Colonic mucosa (tissue), 4 donors: ENCODE measurements around the gene CNNM1. TPM values are rescaled to one million over a fixed set of nuclear protein-coding genes. Genes with fewer than 3 reads are reported as not detected.

Experiments used
- DNase-seq: peaks from one replicate; pipeline ENCODE4 v3.0.0-alpha.2; 2020
- H3K27ac ChIP-seq: fragments of 200-600 bp; one replicate; pipeline ENCODE4 v1.8.0; 2021
- H3K27me3 ChIP-seq: fragments of 200-600 bp; one replicate; pipeline ENCODE4 v1.8.0; 2021
- H3K36me3 ChIP-seq: fragments of 200-600 bp; one replicate; pipeline ENCODE4 v1.8.0; 2021
- H3K4me1 ChIP-seq: fragments of 200-600 bp; one replicate; pipeline ENCODE4 v1.8.0; 2021; ENCODE audit warnings: mild to moderate bottlenecking
- H3K4me3 ChIP-seq: fragments of 200-600 bp; one replicate; pipeline ENCODE4 v1.8.0; 2021
- H3K9ac ChIP-seq, 2 donors: one replicate each; pipeline ENCODE4 v1.7.0; 2013; ENCODE audit warnings: control low read depth in 2 of 2, low read depth in 2 of 2, low read length in 2 of 2
- H3K9me3 ChIP-seq: fragments of 200-600 bp; one replicate; pipeline ENCODE4 v1.8.0; 2021
- CTCF ChIP-seq: fragments of 200-600 bp; IDR thresholded peaks from one replicate; pipeline ENCODE4 v1.8.0; 2022; ENCODE audit warnings: antibody characterized with exemption, mild to moderate bottlenecking
- intact Hi-C: fragments of 100-400 bp; cut with DNase I; formaldehyde crosslinking; loops from one replicate; pipeline ENCODE4 v1.14.1; 2022
- total RNA-seq, 2 donors: library from RNA; stranded (reverse); fragmentation: NEBNext Ultra II Directional in 1 of 2; extraction: Animal tissue kit (Norgen Biotek cat#: 25700) in 1 of 2; gene quantifications; one replicate each; pipeline ENCODE4 v1.2.1, GENCODE V29; 2021
- donor health status: healthy.
- donor health status: DM: no; HTN: no; CAD: no.
- donor health status: DM: no; HTN: no; CAD: no.

The CNNM1 gene
- total RNA-seq, 2 donors from 2014 or later, result 0.27 to 0.35 TPM

DNA sequence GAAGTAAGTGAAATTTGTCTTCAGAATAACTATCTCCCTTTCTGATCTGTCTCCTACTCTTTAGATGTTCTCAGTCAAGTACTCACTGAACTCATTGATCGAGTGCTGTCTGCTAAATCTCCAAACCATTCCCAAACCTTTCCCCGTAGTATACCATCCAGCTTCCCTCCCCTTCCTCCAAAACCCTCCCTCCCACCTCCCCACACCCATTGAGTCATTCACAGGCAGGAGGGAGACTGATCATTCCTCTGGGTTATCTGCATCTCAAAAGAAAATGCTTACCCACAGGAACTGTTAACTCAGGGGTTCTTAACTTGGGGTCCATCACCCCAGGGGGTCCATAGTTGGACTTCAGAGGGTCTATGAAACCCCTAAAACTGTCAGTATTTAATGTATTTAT lies 63.9 kb downstream of the CNNM1 start:
- Histone ChIP-seq H3K9ac (no peak overlapping the region), H3K36me3 (no peaks in the 10 kb centered on the region), H3K27me3 (no peaks in the 10 kb centered on the region), H3K4me1 (no peaks in the 10 kb centered on the region), H3K4me3 (no peak overlapping the region), H3K9me3 (no peaks in the 10 kb centered on the region), H3K27ac (no peak overlapping the region)
- intact Hi-C loops, result no loop called here
- TF ChIP-seq CTCF, result no peak
- no peak for DNase-seq

DNA sequence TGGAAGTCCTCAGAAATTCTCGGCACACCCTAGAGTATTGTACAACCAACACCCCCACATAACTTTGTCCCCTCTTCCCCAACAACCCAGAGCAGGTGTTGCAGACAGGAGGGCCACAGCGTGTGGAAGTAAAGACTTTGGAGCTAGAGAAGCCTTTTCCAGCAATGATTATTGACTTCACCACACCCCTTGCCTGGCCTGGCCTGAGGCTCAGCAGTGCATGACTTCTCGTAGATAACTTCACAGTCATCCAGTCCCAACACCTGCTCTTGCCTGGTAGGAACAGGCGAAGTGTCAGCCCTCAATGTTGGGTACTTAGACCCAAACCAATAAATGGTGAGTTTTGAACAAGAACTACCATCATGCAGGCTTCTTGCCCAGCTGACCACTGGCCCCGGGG lies 64.5 kb downstream of the CNNM1 start:
- TF ChIP-seq CTCF, result no peak
- Histone ChIP-seq H3K36me3 (no peaks in the 10 kb centered on the region), H3K4me1 (no peaks in the 10 kb centered on the region), H3K27ac (no peak overlapping the region), H3K27me3 (no peaks in the 10 kb centered on the region), H3K9me3 (no peaks in the 10 kb centered on the region), H3K9ac (no peak overlapping the region), H3K4me3 (no peak overlapping the region)
- intact Hi-C loops, result no loop called here
- no peak for DNase-seq

DNA sequence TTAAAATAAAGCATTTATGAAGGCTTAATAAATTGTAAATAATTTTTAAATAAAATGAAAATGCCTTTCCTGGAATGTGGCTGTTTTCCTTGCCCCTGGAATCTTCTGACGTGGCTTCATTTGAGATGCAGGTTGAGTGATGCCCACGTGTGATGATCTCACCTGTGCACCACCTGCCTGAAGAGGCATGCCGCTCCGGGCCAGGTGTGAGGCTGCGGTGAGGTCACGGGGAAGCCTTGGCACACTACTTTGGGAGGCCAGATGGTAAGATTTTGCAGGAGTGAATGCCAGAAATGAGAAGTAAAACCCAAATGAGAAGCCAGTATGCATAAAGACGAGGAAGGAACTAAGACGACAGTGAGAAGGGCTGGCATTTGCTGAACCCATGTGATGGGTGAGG lies 65.1 kb downstream of the CNNM1 start:
- Histone ChIP-seq H3K27me3 (no peaks in the 10 kb centered on the region), H3K9ac (no peak overlapping the region), H3K4me3 (no peak overlapping the region), H3K36me3 (peaks cover 1% of the 10 kb centered on the region), H3K9me3 (no peaks in the 10 kb centered on the region), H3K27ac (no peak overlapping the region), H3K4me1 (no peaks in the 10 kb centered on the region)
- no peak for TF ChIP-seq CTCF
- DNase-seq, result no peak
- intact Hi-C loops, result no loop called here

GRCh38 chr10:99394761-99395386 lies 65.7 kb downstream of the CNNM1 start:
- TF ChIP-seq CTCF, result no peak
- H3K27me3 ChIP-seq, result no peaks in the 10 kb centered on the region
- no peak overlapping the region for H3K4me3 ChIP-seq
- peaks cover 6% of the 10 kb centered on the region for H3K36me3 ChIP-seq
- intact Hi-C loops, result no loop called here
- H3K9me3 ChIP-seq, result no peaks in the 10 kb centered on the region
- no peak overlapping the region for H3K27ac ChIP-seq
- H3K4me1 ChIP-seq, result no peaks in the 10 kb centered on the region
- no peak overlapping the region for H3K9ac ChIP-seq
- no peak for DNase-seq

DNA sequence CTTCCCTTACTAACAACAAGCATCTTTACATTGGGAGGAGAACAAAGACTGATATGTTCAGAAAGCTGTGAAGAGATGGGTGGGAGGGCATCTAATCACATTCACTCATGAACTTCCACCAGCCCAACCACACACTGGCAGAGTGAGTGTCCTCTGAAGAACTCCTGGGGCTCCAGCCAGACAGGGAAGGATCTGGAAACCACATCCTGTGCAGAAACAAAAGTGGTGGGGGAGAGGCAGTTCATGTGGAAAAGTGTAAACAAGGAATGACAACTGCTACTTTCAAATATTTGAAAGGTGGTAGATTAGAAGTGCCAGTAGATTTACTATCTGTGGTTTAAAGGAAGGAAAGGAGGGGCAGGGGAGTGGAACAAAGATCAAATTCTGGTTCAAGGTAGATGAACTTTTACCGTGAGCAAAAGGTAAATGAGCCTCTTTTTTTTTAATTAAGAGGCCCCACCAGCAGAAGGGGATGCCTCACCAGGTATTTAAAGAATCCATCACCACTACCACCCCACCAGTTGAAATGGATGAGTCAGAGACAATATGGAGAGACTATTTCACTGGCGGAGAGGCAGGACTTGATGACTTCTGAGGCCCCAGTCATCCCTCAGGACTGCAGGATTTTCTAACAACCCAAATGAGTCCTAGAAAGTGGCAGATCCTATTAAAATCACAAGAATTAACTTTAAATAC lies 66.7 kb downstream of the CNNM1 start:
- Histone ChIP-seq H3K27me3 (no peaks in the 10 kb centered on the region), H3K9ac (no peak overlapping the region), H3K4me3 (no peak overlapping the region), H3K4me1 (no peaks in the 10 kb centered on the region), H3K36me3 (peaks cover 6% of the 10 kb centered on the region), H3K27ac (no peak overlapping the region), H3K9me3 (no peaks in the 10 kb centered on the region)
- no peak for DNase-seq
- intact Hi-C loops, result no loop called here
- TF ChIP-seq CTCF, result no peak
